GM23338 (cell line): Measurements from ENCODE around the gene SWT1. TPM values are rescaled to one million over a fixed set of nuclear protein-coding genes. Genes with fewer than 3 reads are reported as not detected.

Experiments
- ATAC-seq: fragments of 200-7000 bp; cut with Tn5 transposase; 3 replicates; pipeline ENCODE4 v1.9.1; 2020
- DNase-seq: peaks from one replicate; pipeline ENCODE4 v3.0.0-alpha.2; 2015; ENCODE audit warnings: low spot score
- H2AFZ ChIP-seq: fragments of 200-600 bp; sonication (generic); 2 replicates; pipeline ENCODE4 v1.8.0; 2016; ENCODE audit warnings: antibody characterized with exemption, mild to moderate bottlenecking, moderate library complexity
- H3F3A ChIP-seq: fragments of 200-600 bp; sonication (generic); replicated peaks from 2 replicates; pipeline ENCODE4 v1.8.0; 2017; ENCODE audit warnings: antibody characterized with exemption, mixed run types, low read depth
- H3K27ac ChIP-seq: fragments of 200-600 bp; sonication (generic); 2 replicates; pipeline ENCODE4 v1.6.1; 2016; ENCODE audit warnings: low read depth
- H3K27me3 ChIP-seq: fragments of 200-600 bp; sonication (generic); 2 replicates; pipeline ENCODE4 v1.8.0; 2016; ENCODE audit warnings: mild to moderate bottlenecking, mixed run types, moderate library complexity; ENCODE audit not compliant: insufficient read depth
- H3K36me3 ChIP-seq: fragments of 200-600 bp; sonication (generic); 2 replicates; pipeline ENCODE4 v1.8.0; 2016; ENCODE audit warnings: mild to moderate bottlenecking; ENCODE audit not compliant: insufficient read depth
- H3K4me1 ChIP-seq: fragments of 200-600 bp; sonication (generic); 2 replicates; pipeline ENCODE4 v1.8.0; 2016; ENCODE audit warnings: mild to moderate bottlenecking, moderate library complexity; ENCODE audit not compliant: insufficient read depth
- H3K4me2 ChIP-seq: fragments of 200-600 bp; sonication (generic); 2 replicates; pipeline ENCODE4 v1.7.1; 2017; ENCODE audit warnings: mixed run types
- H3K4me3 ChIP-seq: fragments of 200-600 bp; sonication (generic); 2 replicates; pipeline ENCODE4 v1.6.1; 2016; ENCODE audit warnings: mixed run types
- H3K79me2 ChIP-seq: fragments of 200-600 bp; sonication (generic); replicated peaks from 2 replicates; pipeline ENCODE4 v1.8.0; 2017; ENCODE audit warnings: mild to moderate bottlenecking; ENCODE audit not compliant: insufficient read depth
- H3K9me2 ChIP-seq: fragments of 200-600 bp; sonication (generic); 2 replicates; pipeline ENCODE4 v1.8.0; 2017; ENCODE audit not compliant: insufficient read depth
- H4K20me1 ChIP-seq: fragments of 200-600 bp; sonication (generic); replicated peaks from 2 replicates; pipeline ENCODE4 v1.8.0; 2017; ENCODE audit warnings: mild to moderate bottlenecking; ENCODE audit not compliant: insufficient read depth
- H3K27ac Mint-ChIP-seq: 2 replicates; pipeline ENCODE4 v1.8.0; 2020; ENCODE audit warnings: inconsistent platforms, mild to moderate bottlenecking, moderate library complexity, mixed read lengths
- H3K27me3 Mint-ChIP-seq: 3 replicates; pipeline ENCODE4 v1.8.0; 2022; ENCODE audit warnings: low read depth, mild to moderate bottlenecking, moderate library complexity, mixed read lengths, inconsistent platforms; ENCODE audit not compliant: insufficient read depth, poor library complexity
- H3K36me3 Mint-ChIP-seq: 3 replicates; pipeline ENCODE4 v1.8.0; 2021; ENCODE audit warnings: low read depth, mild to moderate bottlenecking, inconsistent platforms, moderate library complexity, mixed read lengths
- H3K4me1 Mint-ChIP-seq: 3 replicates; pipeline ENCODE4 v1.8.0; 2020; ENCODE audit warnings: mild to moderate bottlenecking, inconsistent platforms, mixed read lengths
- H3K4me3 Mint-ChIP-seq: 3 replicates; pipeline ENCODE4 v1.8.0; 2021; ENCODE audit warnings: moderate library complexity, mild to moderate bottlenecking, inconsistent platforms, mixed read lengths
- H3K9me3 Mint-ChIP-seq: 3 replicates; pipeline ENCODE4 v1.8.0; 2020; ENCODE audit warnings: moderate library complexity, mild to moderate bottlenecking, inconsistent platforms, mixed read lengths
- JUNB ChIP-seq: IDR thresholded peaks from one replicate; pipeline ENCODE4 v1.6.1; 2016; ENCODE audit warnings: antibody characterized with exemption; ENCODE audit not compliant: unreplicated experiment
- POLR2AphosphoS5 ChIP-seq: IDR thresholded peaks from 2 replicates; pipeline ENCODE4 v1.6.1; 2016; ENCODE audit warnings: antibody characterized with exemption, low read depth
- ZNF331 ChIP-seq: fragments of 250-450 bp; sonication (Bioruptor Pico); IDR thresholded peaks from 2 replicates; pipeline ENCODE4 v1.5.0; 2020; ENCODE audit warnings: low read depth, mild to moderate bottlenecking, moderate library complexity
- polyA plus RNA-seq: library from polyadenylated mRNA; unstranded; fragments of >200 nt; fragmentation: Nextera tagmentation; extraction: Ambion mirVana; gene quantifications from 2 replicates; pipeline ENCODE4 v1.2.1, GENCODE V29; 2016
- total RNA-seq: library from RNA; depleted of rRNA; stranded (reverse); fragments of >200 nt; shearing (Covaris generic); gene quantifications from 2 replicates; pipeline ENCODE4 v1.2.3, GENCODE V29; 2014
- TF ChIP-seq, protein P1 (sequence below), 2 experiments: fragments of 200-600 bp in 1 of 2; sonication (generic) in 1 of 2; conservative IDR thresholded peaks; 2 replicates each; pipeline versions ENCODE4 v1.5.1 to v1.6.1; 2016 to 2017; ENCODE audit warnings: antibody characterized with exemption in 2 of 2, low read depth in 2 of 2, mild to moderate bottlenecking in 2 of 2, moderate library complexity in 1 of 2
- TF ChIP-seq, protein P2 (sequence below): IDR thresholded peaks from one replicate; pipeline ENCODE4 v1.6.1; 2018; ENCODE audit warnings: antibody characterized with exemption; ENCODE audit not compliant: unreplicated experiment
- TF ChIP-seq, protein P3 (sequence below): fragments of 250-450 bp; sonication (Bioruptor Pico); IDR thresholded peaks from 2 replicates; pipeline ENCODE4 v1.5.0; 2020; ENCODE audit warnings: mild to moderate bottlenecking, moderate library complexity

Gene SWT1
- total and polyA plus RNA-seq, 2 experiments from 2014 or later, result 3.6 to 5.7 TPM

DNA sequence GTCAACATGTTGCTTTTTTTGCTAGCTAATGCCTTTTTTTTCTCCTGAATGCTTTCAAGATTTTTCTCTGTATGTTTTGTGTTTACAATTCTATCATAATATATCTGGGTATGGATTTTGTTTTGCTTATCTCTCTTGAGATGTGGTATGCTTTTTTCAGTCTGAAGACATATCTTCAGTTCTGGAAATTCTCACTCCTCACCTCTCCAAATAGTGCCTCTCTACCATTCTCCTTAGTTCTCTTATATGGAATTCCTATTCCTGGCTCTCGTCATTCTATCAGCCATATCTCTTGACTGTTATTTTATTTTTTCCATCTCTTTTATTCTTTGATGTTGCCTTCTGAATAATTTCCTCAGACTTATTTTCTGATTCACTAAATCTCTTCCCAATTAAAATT lies 101.7 kb downstream of the SWT1 start:
- H3K79me2 ChIP-seq, result no peaks in the 10 kb centered on the region
- no peak overlapping the region for H3K4me3 Mint-ChIP-seq
- H3K4me1 ChIP-seq, result no peaks in the 10 kb centered on the region
- TF ChIP-seq JUNB, result no peak
- TF ChIP-seq ZNF331, result no peak
- TF ChIP-seq, protein P1, sequence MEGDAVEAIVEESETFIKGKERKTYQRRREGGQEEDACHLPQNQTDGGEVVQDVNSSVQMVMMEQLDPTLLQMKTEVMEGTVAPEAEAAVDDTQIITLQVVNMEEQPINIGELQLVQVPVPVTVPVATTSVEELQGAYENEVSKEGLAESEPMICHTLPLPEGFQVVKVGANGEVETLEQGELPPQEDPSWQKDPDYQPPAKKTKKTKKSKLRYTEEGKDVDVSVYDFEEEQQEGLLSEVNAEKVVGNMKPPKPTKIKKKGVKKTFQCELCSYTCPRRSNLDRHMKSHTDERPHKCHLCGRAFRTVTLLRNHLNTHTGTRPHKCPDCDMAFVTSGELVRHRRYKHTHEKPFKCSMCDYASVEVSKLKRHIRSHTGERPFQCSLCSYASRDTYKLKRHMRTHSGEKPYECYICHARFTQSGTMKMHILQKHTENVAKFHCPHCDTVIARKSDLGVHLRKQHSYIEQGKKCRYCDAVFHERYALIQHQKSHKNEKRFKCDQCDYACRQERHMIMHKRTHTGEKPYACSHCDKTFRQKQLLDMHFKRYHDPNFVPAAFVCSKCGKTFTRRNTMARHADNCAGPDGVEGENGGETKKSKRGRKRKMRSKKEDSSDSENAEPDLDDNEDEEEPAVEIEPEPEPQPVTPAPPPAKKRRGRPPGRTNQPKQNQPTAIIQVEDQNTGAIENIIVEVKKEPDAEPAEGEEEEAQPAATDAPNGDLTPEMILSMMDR (conservative IDR thresholded peaks at IDR 0.05; ENCODE audit: low read depth in 2 of 2), result no peak
- TF ChIP-seq, protein P2, sequence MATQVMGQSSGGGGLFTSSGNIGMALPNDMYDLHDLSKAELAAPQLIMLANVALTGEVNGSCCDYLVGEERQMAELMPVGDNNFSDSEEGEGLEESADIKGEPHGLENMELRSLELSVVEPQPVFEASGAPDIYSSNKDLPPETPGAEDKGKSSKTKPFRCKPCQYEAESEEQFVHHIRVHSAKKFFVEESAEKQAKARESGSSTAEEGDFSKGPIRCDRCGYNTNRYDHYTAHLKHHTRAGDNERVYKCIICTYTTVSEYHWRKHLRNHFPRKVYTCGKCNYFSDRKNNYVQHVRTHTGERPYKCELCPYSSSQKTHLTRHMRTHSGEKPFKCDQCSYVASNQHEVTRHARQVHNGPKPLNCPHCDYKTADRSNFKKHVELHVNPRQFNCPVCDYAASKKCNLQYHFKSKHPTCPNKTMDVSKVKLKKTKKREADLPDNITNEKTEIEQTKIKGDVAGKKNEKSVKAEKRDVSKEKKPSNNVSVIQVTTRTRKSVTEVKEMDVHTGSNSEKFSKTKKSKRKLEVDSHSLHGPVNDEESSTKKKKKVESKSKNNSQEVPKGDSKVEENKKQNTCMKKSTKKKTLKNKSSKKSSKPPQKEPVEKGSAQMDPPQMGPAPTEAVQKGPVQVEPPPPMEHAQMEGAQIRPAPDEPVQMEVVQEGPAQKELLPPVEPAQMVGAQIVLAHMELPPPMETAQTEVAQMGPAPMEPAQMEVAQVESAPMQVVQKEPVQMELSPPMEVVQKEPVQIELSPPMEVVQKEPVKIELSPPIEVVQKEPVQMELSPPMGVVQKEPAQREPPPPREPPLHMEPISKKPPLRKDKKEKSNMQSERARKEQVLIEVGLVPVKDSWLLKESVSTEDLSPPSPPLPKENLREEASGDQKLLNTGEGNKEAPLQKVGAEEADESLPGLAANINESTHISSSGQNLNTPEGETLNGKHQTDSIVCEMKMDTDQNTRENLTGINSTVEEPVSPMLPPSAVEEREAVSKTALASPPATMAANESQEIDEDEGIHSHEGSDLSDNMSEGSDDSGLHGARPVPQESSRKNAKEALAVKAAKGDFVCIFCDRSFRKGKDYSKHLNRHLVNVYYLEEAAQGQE, result no peak
- no peak for TF ChIP-seq POLR2AphosphoS5
- TF ChIP-seq, protein P3, sequence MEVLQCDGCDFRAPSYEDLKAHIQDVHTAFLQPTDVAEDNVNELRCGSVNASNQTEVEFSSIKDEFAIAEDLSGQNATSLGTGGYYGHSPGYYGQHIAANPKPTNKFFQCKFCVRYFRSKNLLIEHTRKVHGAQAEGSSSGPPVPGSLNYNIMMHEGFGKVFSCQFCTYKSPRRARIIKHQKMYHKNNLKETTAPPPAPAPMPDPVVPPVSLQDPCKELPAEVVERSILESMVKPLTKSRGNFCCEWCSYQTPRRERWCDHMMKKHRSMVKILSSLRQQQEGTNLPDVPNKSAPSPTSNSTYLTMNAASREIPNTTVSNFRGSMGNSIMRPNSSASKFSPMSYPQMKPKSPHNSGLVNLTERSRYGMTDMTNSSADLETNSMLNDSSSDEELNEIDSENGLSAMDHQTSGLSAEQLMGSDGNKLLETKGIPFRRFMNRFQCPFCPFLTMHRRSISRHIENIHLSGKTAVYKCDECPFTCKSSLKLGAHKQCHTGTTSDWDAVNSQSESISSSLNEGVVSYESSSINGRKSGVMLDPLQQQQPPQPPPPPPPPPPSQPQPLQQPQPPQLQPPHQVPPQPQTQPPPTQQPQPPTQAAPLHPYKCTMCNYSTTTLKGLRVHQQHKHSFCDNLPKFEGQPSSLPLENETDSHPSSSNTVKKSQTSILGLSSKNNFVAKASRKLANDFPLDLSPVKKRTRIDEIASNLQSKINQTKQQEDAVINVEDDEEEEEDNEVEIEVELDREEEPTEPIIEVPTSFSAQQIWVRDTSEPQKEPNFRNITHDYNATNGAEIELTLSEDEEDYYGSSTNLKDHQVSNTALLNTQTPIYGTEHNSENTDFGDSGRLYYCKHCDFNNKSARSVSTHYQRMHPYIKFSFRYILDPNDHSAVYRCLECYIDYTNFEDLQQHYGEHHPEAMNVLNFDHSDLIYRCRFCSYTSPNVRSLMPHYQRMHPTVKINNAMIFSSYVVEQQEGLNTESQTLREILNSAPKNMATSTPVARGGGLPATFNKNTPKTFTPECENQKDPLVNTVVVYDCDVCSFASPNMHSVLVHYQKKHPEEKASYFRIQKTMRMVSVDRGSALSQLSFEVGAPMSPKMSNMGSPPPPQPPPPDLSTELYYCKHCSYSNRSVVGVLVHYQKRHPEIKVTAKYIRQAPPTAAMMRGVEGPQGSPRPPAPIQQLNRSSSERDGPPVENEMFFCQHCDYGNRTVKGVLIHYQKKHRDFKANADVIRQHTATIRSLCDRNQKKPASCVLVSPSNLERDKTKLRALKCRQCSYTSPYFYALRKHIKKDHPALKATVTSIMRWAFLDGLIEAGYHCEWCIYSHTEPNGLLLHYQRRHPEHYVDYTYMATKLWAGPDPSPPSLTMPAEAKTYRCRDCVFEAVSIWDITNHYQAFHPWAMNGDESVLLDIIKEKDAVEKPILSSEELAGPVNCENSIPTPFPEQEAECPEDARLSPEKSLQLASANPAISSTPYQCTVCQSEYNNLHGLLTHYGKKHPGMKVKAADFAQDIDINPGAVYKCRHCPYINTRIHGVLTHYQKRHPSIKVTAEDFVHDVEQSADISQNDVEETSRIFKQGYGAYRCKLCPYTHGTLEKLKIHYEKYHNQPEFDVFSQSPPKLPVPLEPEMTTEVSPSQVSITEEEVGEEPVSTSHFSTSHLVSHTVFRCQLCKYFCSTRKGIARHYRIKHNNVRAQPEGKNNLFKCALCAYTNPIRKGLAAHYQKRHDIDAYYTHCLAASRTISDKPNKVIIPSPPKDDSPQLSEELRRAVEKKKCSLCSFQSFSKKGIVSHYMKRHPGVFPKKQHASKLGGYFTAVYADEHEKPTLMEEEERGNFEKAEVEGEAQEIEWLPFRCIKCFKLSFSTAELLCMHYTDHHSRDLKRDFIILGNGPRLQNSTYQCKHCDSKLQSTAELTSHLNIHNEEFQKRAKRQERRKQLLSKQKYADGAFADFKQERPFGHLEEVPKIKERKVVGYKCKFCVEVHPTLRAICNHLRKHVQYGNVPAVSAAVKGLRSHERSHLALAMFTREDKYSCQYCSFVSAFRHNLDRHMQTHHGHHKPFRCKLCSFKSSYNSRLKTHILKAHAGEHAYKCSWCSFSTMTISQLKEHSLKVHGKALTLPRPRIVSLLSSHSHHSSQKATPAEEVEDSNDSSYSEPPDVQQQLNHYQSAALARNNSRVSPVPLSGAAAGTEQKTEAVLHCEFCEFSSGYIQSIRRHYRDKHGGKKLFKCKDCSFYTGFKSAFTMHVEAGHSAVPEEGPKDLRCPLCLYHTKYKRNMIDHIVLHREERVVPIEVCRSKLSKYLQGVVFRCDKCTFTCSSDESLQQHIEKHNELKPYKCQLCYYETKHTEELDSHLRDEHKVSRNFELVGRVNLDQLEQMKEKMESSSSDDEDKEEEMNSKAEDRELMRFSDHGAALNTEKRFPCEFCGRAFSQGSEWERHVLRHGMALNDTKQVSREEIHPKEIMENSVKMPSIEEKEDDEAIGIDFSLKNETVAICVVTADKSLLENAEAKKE (CRISPR knock-in tag), result no peak
- no peak overlapping the region for H3K27ac ChIP-seq
- H3K4me1 Mint-ChIP-seq, result peaks cover 5% of the 10 kb centered on the region; the same call in 2 of the 3 replicates
- no peaks in the 10 kb centered on the region for H4K20me1 ChIP-seq
- DNase-seq (no peak), ATAC-seq (no peak)
- no peaks in the 10 kb centered on the region for H3K27me3 Mint-ChIP-seq
- no peak overlapping the region for H2AFZ ChIP-seq
- H3K27ac Mint-ChIP-seq, result no peak overlapping the region
- H3K36me3 ChIP-seq, result no peaks in the 10 kb centered on the region
- H3K9me2 ChIP-seq, result no peaks in the 10 kb centered on the region
- peaks cover 3% of the 10 kb centered on the region; the same call in 1 of the 3 replicates for H3K36me3 Mint-ChIP-seq
- no peak overlapping the region for H3K4me3 ChIP-seq
- no peaks in the 10 kb centered on the region for H3F3A ChIP-seq
- H3K9me3 Mint-ChIP-seq, result peaks cover 4% of the 10 kb centered on the region
- no peak overlapping the region for H3K4me2 ChIP-seq
- no peaks in the 10 kb centered on the region for H3K27me3 ChIP-seq
